Esophagus squamous epithelium (tissue), 5 donors: ENCODE data around the gene ROS1. TPM values are rescaled to one million over a fixed set of nuclear protein-coding genes. Genes with fewer than 3 reads are reported as not detected.
A peak's percentile ranks its signal among the peaks of the same experiment; 100 is the strongest.

Experiments
- DNase-seq: peaks from one replicate; lab custom pipeline; 2025; lab: John Stamatoyannopoulos, UW
- H3K27ac ChIP-seq, 4 donors: fragments of 200-600 bp; sonication (generic); one replicate each; pipeline ENCODE4 v1.5.1; 2016 to 2019; ENCODE audit warnings: mild to moderate bottlenecking in 1 of 4
- H3K27me3 ChIP-seq, 4 donors: fragments of 200-600 bp; sonication (generic); 1 replicate in 3 of 4; 2 replicates in 1 of 4; pipeline versions ENCODE4 v1.5.1 to v1.6.0; 2017 to 2021; ENCODE audit warnings: antibody characterized with exemption in 1 of 4
- H3K36me3 ChIP-seq, 3 donors: fragments of 200-600 bp; sonication (generic); one replicate each; pipeline ENCODE4 v1.5.1; 2016 to 2019
- H3K4me1 ChIP-seq, 3 donors: fragments of 200-600 bp; sonication (generic); one replicate each; pipeline ENCODE4 v1.5.1; 2017 to 2019
- H3K4me3 ChIP-seq, 4 donors: fragments of 200-600 bp; sonication (generic); 1 replicate in 3 of 4; 2 replicates in 1 of 4; pipeline ENCODE4 v1.5.1; 2016 to 2019; ENCODE audit warnings: mild to moderate bottlenecking in 2 of 4, moderate library complexity in 1 of 4
- H3K9me3 ChIP-seq, 3 donors: fragments of 200-600 bp; sonication (generic); one replicate each; pipeline ENCODE4 v1.5.1; 2016 to 2019
- POLR2A ChIP-seq, 4 donors: fragments of 450-650 bp; IDR thresholded peaks; one replicate each; pipeline ENCODE4 v1.6.1; 2017; ENCODE audit warnings: antibody characterized with exemption in 4 of 4, mild to moderate bottlenecking in 4 of 4, moderate library complexity in 3 of 4
- WGBS, 2 donors: methylation state at CpG; one replicate each; pipeline ENCODE4 v1.1.5; 2018; 5-methylcytosine and 5-hydroxymethylcytosine counted together
- intact Hi-C: fragments of 100-400 bp; cut with DNase I; formaldehyde crosslinking; loops from one replicate; pipeline ENCODE4 v1.15.0; 2022
- total RNA-seq, 4 donors: library from RNA; depleted of rRNA; stranded (reverse); fragments of >200 nt; gene quantifications; one replicate each; pipeline ENCODE4 v1.1.0, GENCODE V29; 2016
- TF ChIP-seq, protein P1 (sequence below), 6 experiments: fragments of 450-650 bp in 4 of 6; fragments of 200-600 bp in 2 of 6; sonication (generic) in 2 of 6; IDR thresholded peaks; one replicate each; pipeline ENCODE4 v1.5.1; 2016 to 2019; ENCODE audit warnings: antibody characterized with exemption in 6 of 6, mild to moderate bottlenecking in 4 of 6, moderate library complexity in 4 of 6
- donor health status: DM: yes; HTN: yes; CAD: no.

ROS1 gene
- total RNA-seq, 4 donors from 2014 or later = not detected

GRCh38 chr6:117328005-117328389 lies 97.7 kb downstream of the ROS1 start:
- TF ChIP-seq, protein P1, sequence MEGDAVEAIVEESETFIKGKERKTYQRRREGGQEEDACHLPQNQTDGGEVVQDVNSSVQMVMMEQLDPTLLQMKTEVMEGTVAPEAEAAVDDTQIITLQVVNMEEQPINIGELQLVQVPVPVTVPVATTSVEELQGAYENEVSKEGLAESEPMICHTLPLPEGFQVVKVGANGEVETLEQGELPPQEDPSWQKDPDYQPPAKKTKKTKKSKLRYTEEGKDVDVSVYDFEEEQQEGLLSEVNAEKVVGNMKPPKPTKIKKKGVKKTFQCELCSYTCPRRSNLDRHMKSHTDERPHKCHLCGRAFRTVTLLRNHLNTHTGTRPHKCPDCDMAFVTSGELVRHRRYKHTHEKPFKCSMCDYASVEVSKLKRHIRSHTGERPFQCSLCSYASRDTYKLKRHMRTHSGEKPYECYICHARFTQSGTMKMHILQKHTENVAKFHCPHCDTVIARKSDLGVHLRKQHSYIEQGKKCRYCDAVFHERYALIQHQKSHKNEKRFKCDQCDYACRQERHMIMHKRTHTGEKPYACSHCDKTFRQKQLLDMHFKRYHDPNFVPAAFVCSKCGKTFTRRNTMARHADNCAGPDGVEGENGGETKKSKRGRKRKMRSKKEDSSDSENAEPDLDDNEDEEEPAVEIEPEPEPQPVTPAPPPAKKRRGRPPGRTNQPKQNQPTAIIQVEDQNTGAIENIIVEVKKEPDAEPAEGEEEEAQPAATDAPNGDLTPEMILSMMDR (IDR thresholded peaks at IDR 0.05) = no peak
- no peak for TF ChIP-seq POLR2A (IDR thresholded peaks at IDR 0.05)
- intact Hi-C loops = no loop called here
- no peaks in the 10 kb centered on the region for H3K9me3 ChIP-seq
- no peaks in the 10 kb centered on the region for H3K4me1 ChIP-seq
- no peaks in the 10 kb centered on the region for H3K36me3 ChIP-seq
- no peak overlapping the region for H3K27ac ChIP-seq
- no peaks in the 10 kb centered on the region for H3K27me3 ChIP-seq
- DNase-seq = no peak
- H3K4me3 ChIP-seq = no peak overlapping the region

DNA sequence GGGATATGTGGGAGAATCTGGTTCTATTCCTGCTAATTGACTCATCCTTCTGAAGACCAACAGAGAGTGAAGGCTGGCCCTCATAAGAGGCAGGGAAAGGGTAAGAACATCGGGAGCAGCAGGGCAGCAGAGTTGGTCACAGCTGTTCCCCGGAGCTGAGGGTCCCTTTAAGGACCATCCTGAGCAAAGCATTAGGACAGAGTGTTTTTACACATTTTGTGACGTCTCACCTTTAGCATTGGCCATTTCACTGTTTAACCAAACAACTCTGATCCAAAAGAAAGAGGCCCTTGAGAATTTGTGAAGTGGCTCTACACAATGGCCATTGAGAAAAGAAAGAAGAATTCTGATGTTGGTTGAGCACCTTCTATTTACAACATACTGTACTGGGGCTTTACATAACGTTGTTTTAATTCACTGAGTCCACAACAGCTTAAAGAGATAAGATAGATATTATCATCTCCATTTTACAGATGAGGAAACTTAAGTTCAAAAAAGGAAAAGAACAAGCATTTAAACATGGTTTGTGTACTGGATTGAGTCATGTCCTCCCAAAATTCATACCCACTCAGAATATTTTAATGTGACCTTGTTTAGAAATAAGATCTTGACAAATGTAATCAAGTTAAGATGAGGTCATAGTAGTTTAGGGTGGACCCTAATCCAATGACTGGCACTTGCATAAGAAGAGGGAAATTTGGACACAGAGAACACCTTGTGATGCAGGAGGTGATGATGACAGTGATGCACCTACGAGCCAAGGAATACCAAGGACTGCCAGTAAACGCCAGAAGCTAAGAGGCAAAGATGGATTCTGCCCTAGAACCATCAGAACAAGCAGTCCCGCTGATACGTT lies 98.4 kb downstream of the ROS1 start:
- no peaks in the 10 kb centered on the region for H3K27me3 ChIP-seq
- no peaks in the 10 kb centered on the region for H3K9me3 ChIP-seq
- no peak overlapping the region for H3K4me3 ChIP-seq
- no peak for DNase-seq
- TF ChIP-seq, protein P1 (IDR thresholded peaks at IDR 0.05) = no peak
- TF ChIP-seq POLR2A (IDR thresholded peaks at IDR 0.05) = no peak
- H3K4me1 ChIP-seq = no peaks in the 10 kb centered on the region
- WGBS, 2 donors = 60 to 62% methylated on average over 8 of the region's 8 CpGs
- intact Hi-C loops = no loop called here
- no peaks in the 10 kb centered on the region for H3K36me3 ChIP-seq
- H3K27ac ChIP-seq = no peak overlapping the region

DNA sequence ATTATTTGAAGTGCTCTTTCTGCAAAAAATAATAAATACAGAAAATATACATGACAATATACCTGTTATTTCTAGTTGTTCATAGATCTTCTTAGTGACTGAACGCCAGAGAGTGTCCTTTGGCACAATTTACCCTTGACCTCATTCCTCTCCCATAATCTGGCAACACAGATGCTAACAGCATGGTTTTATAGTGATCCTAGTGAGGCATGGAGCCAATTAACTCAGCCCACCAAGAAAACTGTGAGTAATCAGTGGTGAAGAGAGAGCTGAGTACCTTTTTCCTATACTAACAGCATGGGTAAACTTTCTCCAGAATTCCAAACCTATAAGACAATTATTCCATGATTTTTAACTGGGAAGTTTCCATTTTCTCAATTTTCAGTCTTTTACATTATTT lies 99.3 kb downstream of the ROS1 start:
- 44 to 60% methylated on average over 1 of the region's 1 CpG for WGBS, 2 donors
- H3K4me1 ChIP-seq = no peaks in the 10 kb centered on the region

DNA sequence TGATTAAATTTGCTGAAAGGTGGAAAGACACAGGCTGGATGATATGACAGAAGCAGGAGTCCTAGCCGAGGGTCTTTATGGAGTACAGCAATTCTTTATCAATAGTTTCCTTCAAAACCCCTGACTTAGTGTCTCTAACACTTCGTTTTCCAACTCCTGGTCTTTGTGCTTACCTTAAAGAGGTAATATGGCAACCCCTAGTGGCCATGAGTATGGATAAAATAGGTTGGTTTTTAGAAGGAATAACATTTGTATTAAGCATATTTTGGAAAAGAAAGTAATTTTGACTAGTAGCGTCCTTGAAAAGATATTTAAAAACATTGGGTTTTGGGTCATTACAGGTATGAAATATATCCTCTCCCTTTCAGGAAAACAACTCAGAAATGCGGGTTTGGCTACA lies 108.5 kb downstream of the ROS1 start:
- Histone ChIP-seq H3K9me3 (no peaks in the 10 kb centered on the region), H3K4me3 (no peak overlapping the region), H3K36me3 (no peaks in the 10 kb centered on the region), H3K4me1 (no peaks in the 10 kb centered on the region), H3K27me3 (no peaks in the 10 kb centered on the region), H3K27ac (no peak overlapping the region)
- DNase-seq = no peak
- no peak for TF ChIP-seq POLR2A (IDR thresholded peaks at IDR 0.05)
- TF ChIP-seq, protein P1 (IDR thresholded peaks at IDR 0.05) = peak in 3 of 6 experiments; percentile 28 to 57 (median 35)
- 23 to 37% methylated on average over 4 of the region's 4 CpGs for WGBS, 2 donors
- intact Hi-C loops = loop anchor here (10.0 kb wide), 1 partner anchor 342 kb away; no protein-coding TSS in a partner anchor

More for the DNA sequence above, 99.3 kb downstream of the ROS1 start:
- Histone ChIP-seq H3K9me3 (no peaks in the 10 kb centered on the region), H3K36me3 (no peaks in the 10 kb centered on the region), H3K27ac (no peak overlapping the region), H3K4me3 (no peak overlapping the region), H3K27me3 (no peaks in the 10 kb centered on the region)
- no peak for TF ChIP-seq POLR2A (IDR thresholded peaks at IDR 0.05)
- TF ChIP-seq, protein P1 (IDR thresholded peaks at IDR 0.05) = no peak
- intact Hi-C loops = no loop called here
- DNase-seq = no peak

DNA sequence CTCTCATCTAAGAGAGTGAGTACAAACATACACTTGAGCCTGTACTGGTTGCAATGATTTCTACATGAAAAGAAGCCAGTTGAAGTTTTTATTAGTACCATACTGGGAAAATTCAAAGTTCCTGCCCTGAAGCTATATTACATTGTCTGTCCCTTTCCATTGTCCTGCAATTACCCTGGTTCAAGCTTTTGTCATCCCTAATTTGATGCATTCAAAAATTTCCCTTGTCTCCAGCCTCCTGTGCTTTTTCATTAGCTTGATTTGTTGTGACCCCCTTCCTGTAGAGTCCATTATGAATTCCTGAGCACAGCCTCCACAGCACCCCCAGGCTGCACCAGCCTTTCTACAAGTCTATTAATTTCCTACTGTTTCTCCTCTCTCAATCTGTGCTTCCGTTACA lies 114.0 kb downstream of the ROS1 start:
- Histone ChIP-seq H3K9me3 (no peaks in the 10 kb centered on the region), H3K27ac (no peak overlapping the region), H3K27me3 (no peaks in the 10 kb centered on the region), H3K4me3 (no peak overlapping the region), H3K4me1 (no peaks in the 10 kb centered on the region), H3K36me3 (no peaks in the 10 kb centered on the region)
- TF ChIP-seq, protein P1 (IDR thresholded peaks at IDR 0.05) = no peak
- no peak for TF ChIP-seq POLR2A (IDR thresholded peaks at IDR 0.05)
- intact Hi-C loops = loop anchor here (10.0 kb wide), 1 partner anchor 337 kb away; no protein-coding TSS in a partner anchor
- DNase-seq = no peak
- WGBS, 2 donors = 94 to 96% methylated on average over 1 of the region's 1 CpG
